ENCODE measurements around the gene EPS8L2.

The EPS8L2 gene

GRCh38 chr11:693887-694562 lies 12.0 kb upstream of the EPS8L2 start:
- Histone ChIP-seq H3K4me3 (peak overlapping the region; percentile 92), H3K36me3 (replicated peaks) (peaks cover 17% of the 10 kb centered on the region), H3K9me3 (no peaks in the 10 kb centered on the region), H3K4me1 (peaks cover 6% of the 10 kb centered on the region), H3K27me3 (ENCODE audit: low read depth) (no peaks in the 10 kb centered on the region)
- no peak for DNase-seq (ENCODE audit: low spot score in 2 of 2)
- in situ Hi-C loops (cut with MboI; ENCODE audit: low sequenced_read_pairs) = no loop called here

- H3K4me3 ChIP-seq = peak within 1 kb of the TSS; percentile 92
- no peaks in the 10 kb centered on the region for H3K27me3 ChIP-seq (ENCODE audit: low read depth)
- peaks cover 6% of the 10 kb centered on the region for H3K4me1 ChIP-seq
- H3K36me3 ChIP-seq (replicated peaks) = peaks cover 12% of the 10 kb centered on the region
- in situ Hi-C loops (cut with MboI; ENCODE audit: low sequenced_read_pairs) = no loop called here
- H3K9me3 ChIP-seq = no peaks in the 10 kb centered on the region
- peak; percentile 91 to 99 for DNase-seq (ENCODE audit: low spot score in 2 of 2)
Observed at GRCh38 chr11:694563-695287, 11.3 kb upstream of the EPS8L2 start, which contains the start of gene DEAF1. DEAF1 (minus strand) TSS chr11:695222; CDS start chr11:695047, 175 bp downstream.

DNA sequence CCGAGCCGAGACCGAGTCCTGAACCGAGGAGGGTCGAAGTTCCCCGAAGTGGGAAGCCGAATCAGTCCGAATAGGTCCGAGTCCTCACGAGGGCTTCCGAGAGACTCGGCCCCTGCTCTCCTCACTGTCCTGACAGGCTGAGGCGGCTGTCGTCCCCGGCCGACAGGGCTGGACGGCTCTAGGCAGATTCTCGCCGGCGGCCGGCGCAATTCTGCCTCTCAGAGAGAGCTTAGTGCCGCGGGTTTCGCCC lies 10.8 kb upstream of the EPS8L2 start:
- H3K27me3 ChIP-seq (ENCODE audit: low read depth) = no peaks in the 10 kb centered on the region
- in situ Hi-C loops (cut with MboI; ENCODE audit: low sequenced_read_pairs) = no loop called here

GRCh38 chr11:695538-696248 lies 10.3 kb upstream of the EPS8L2 start, which contains the start of gene TMEM80:
TMEM80 (plus strand) TSS chr11:695816; CDS start chr11:695828, 12 bp downstream.
- Histone ChIP-seq H3K4me1 (peaks cover 6% of the 10 kb centered on the region), H3K27me3 (ENCODE audit: low read depth) (no peaks in the 10 kb centered on the region), H3K4me3 (peak within 1 kb of the TSS; percentile 92), H3K36me3 (replicated peaks) (peaks cover 7% of the 10 kb centered on the region; the same call in 1 of the 2 replicates), H3K9me3 (no peaks in the 10 kb centered on the region)
- DNase-seq (ENCODE audit: low spot score in 2 of 2) = peak; percentile 93 to 99
- in situ Hi-C loops (cut with MboI; ENCODE audit: low sequenced_read_pairs) = no loop called here

More for the DNA sequence above, 10.8 kb upstream of the EPS8L2 start:
- peaks cover 6% of the 10 kb centered on the region for H3K4me1 ChIP-seq
- H3K4me3 ChIP-seq = peak overlapping the region; percentile 92
- no peak for DNase-seq (ENCODE audit: low spot score in 2 of 2)
- H3K36me3 ChIP-seq (replicated peaks) = peaks cover 10% of the 10 kb centered on the region; the same call in 1 of the 2 replicates
- H3K9me3 ChIP-seq = no peaks in the 10 kb centered on the region

DNA sequence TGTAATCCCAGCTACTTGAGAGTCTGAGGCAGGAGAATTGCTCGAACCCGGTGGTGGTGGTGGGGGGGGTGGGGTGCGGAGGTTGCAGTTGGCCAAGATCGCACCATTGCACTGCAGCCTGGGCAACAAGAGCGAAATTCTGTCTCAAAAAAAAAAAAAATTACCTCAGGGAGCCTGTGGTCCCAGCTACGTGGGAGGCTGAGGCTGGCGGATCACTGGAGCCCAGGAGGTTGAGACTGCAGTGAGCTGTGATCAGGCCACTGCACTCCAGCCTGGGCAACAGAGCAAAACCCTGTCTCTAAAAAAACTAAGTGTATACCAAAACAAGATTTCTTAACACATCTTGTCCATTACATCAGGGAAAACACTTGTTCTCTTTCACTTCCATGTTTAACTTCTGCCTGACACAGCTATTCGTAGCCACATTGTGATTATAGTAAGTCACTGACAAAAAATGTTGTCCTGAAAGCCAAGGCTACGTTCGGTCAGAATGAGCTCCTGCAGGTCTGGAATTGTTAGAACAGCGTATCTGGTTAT lies 9.0 kb upstream of the EPS8L2 start:
- Histone ChIP-seq H3K9me3 (no peaks in the 10 kb centered on the region), H3K4me3 (peak overlapping the region; percentile 92; the same call in 1 of the 2 replicates), H3K27me3 (ENCODE audit: low read depth) (no peaks in the 10 kb centered on the region), H3K4me1 (peaks cover 6% of the 10 kb centered on the region), H3K36me3 (replicated peaks) (no peaks in the 10 kb centered on the region; the same call in 1 of the 2 replicates)
- in situ Hi-C loops (cut with MboI; ENCODE audit: low sequenced_read_pairs) = no loop called here
- no peak for DNase-seq (ENCODE audit: low spot score in 2 of 2)

DNA sequence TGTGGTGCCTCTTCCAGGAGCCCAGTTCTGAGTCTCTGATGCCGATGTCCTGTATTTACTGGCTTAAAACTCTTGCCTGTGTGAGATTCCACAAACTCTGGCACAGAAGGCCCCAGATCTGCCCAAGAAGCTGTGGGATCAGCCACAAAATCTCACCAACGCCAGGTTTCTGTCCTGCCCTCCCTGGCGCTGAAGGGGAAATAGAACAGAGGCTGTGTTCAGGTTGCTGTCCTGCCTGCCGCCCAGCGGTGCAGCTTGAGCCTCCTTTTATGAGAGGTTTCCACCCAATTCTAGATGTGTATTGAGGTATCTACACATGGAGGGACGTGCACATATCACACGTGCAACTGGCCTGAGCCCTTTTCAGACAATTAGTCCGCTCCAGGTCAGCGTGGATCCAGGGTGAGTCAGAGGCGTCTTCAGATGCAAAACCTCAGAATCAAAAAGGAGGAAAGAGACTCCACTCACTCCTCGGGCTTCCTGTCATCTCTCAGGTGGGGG lies 8.2 kb upstream of the EPS8L2 start:
- Histone ChIP-seq H3K36me3 (replicated peaks) (peaks cover under 1% of the 10 kb centered on the region; the same call in 1 of the 2 replicates), H3K27me3 (ENCODE audit: low read depth) (no peaks in the 10 kb centered on the region), H3K4me3 (no peak overlapping the region), H3K9me3 (no peaks in the 10 kb centered on the region), H3K4me1 (peaks cover 6% of the 10 kb centered on the region)
- no peak for DNase-seq (ENCODE audit: low spot score in 2 of 2)
- in situ Hi-C loops (cut with MboI; ENCODE audit: low sequenced_read_pairs) = no loop called here

- peaks cover 3% of the 10 kb centered on the region for H3K4me1 ChIP-seq
- in situ Hi-C loops (cut with MboI; ENCODE audit: low sequenced_read_pairs) = no loop called here
Observed at GRCh38 chr11:698493-699115, 7.4 kb upstream of the EPS8L2 start.

DNA sequence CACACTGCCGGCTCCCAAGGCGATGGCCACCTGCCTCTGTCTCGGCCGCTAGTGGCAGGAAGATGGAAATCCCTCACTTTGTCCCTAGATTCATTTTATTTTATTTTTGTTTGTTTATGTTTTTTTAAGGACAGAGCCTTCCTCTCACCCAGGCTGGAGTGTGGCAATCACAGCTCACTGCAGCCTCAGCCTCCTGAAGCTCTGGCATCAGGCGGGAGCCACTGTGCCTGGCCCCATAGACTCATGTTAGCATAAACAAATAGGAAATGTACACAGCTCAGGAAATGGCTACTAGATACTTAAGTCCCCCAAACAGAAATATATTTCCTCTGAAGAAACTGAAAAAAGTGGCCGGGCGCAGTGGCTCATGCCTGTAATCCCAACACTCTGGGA lies 6.9 kb upstream of the EPS8L2 start:
- Histone ChIP-seq H3K4me3 (no peak overlapping the region), H3K27me3 (ENCODE audit: low read depth) (no peaks in the 10 kb centered on the region), H3K9me3 (no peaks in the 10 kb centered on the region), H3K36me3 (replicated peaks) (peaks cover 4% of the 10 kb centered on the region; the same call in 1 of the 2 replicates), H3K4me1 (peaks cover 3% of the 10 kb centered on the region)
- in situ Hi-C loops (cut with MboI; ENCODE audit: low sequenced_read_pairs) = no loop called here
- DNase-seq (ENCODE audit: low spot score in 2 of 2) = no peak

More at GRCh38 chr11:698493-699115, 7.4 kb upstream of the EPS8L2 start:
- Histone ChIP-seq H3K27me3 (ENCODE audit: low read depth) (no peaks in the 10 kb centered on the region), H3K4me3 (no peak overlapping the region), H3K36me3 (replicated peaks) (peaks cover 4% of the 10 kb centered on the region; the same call in 1 of the 2 replicates), H3K9me3 (no peaks in the 10 kb centered on the region)
- DNase-seq (ENCODE audit: low spot score in 2 of 2) = no peak

- Histone ChIP-seq H3K9me3 (no peaks in the 10 kb centered on the region), H3K4me3 (no peak overlapping the region), H3K4me1 (peaks cover 3% of the 10 kb centered on the region), H3K27me3 (ENCODE audit: low read depth) (no peaks in the 10 kb centered on the region), H3K36me3 (replicated peaks) (peaks cover 4% of the 10 kb centered on the region)
- no peak for DNase-seq (ENCODE audit: low spot score in 2 of 2)
- in situ Hi-C loops (cut with MboI; ENCODE audit: low sequenced_read_pairs) = no loop called here
Observed at GRCh38 chr11:699753-700152, 6.3 kb upstream of the EPS8L2 start.

DNA sequence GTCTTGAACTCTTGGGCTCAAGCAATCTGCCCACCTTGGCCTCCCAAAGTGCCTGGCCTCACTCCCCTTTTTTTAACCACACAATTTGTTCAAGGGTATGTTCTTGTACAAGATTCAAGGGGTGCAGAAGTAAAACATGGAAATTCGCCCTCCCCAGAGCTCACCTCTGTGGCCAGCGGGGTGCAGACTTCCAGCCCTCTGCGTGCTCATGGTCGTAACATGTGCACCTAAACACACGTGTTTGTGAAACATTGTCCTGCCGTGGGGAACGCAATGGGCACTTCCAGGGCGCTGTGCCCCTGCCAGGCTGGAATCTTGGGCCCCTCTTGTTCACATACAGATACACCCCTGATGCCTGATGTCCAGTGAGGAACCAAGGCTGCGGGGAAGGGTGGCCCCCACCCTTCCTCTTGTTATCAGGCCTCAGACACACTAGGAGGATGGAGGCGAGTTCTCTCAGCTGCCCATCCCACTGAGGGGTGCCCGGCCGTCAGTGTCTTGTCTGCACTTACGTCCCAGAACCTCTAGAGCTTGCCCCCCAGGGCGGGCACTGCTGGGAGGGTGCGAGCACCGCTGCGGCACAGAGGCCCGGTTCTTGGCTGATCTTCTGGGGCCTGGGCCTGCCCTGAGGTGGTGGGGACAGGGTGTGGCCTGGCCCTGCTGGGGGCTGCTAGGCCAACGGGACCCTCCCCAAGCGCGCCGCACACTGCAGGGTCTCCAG lies 4.1 kb upstream of the EPS8L2 start:
- no peaks in the 10 kb centered on the region for H3K27me3 ChIP-seq (ENCODE audit: low read depth)
- H3K36me3 ChIP-seq (replicated peaks) = peaks cover 4% of the 10 kb centered on the region
- peaks cover 3% of the 10 kb centered on the region for H3K4me1 ChIP-seq
- DNase-seq (ENCODE audit: low spot score in 2 of 2) = no peak
- no peaks in the 10 kb centered on the region for H3K9me3 ChIP-seq
- no peak overlapping the region for H3K4me3 ChIP-seq
- in situ Hi-C loops (cut with MboI; ENCODE audit: low sequenced_read_pairs) = no loop called here

DNA sequence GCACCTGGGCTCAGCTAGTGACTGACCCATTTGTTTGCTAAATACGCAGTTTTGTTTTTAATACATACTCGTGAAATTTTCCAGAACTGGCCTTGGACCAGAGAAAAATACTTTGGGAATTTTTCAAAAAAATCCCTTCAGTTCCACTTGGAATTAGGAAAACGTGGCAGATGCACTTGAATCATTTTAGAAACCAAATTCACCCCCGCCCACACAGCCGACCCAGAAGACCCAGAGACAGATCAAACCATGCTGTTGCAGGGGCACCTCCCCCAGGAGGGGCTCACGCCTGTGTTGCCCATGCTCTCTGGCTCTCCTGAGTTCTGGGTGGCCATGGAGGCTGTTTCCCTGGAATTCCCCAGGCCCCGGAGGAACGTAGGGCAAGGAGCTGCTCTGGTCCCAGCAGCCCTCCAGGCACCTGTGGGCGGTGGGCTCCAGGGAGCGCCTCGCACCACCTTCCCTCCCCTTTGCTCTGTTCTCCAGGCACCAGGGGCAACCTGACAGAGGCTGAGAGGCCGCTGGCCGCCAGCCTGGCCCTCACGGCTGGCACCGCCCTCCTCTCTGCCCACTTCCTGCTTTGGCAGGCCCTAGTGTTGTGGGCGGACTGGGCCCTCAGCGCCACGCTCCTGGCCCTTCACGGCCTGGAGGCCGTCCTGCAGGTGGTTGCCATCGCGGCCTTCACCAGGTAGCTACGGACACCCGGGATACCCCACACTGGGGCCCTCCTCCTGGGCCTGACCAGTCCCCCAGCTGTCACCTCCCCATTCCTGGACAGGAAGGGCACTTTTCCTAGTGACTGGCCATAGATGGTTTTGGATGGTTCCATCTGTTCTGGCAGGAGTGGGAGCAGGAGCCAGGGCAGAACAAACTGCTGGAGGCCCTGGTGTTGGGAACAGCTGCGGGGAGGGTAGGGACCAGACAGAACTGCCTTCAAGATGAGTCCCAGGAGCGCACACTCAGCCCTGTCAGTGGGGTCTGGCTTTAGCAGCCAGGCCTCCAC lies 3.3 kb upstream of the EPS8L2 start:
- no peaks in the 10 kb centered on the region for H3K9me3 ChIP-seq
- H3K4me1 ChIP-seq = no peaks in the 10 kb centered on the region
- no peak overlapping the region for H3K4me3 ChIP-seq
- no peak for DNase-seq (ENCODE audit: low spot score in 2 of 2)
- no peaks in the 10 kb centered on the region for H3K27me3 ChIP-seq (ENCODE audit: low read depth)
- H3K36me3 ChIP-seq (replicated peaks) = peaks cover 4% of the 10 kb centered on the region; the same call in 1 of the 2 replicates
- in situ Hi-C loops (cut with MboI; ENCODE audit: low sequenced_read_pairs) = no loop called here

DNA sequence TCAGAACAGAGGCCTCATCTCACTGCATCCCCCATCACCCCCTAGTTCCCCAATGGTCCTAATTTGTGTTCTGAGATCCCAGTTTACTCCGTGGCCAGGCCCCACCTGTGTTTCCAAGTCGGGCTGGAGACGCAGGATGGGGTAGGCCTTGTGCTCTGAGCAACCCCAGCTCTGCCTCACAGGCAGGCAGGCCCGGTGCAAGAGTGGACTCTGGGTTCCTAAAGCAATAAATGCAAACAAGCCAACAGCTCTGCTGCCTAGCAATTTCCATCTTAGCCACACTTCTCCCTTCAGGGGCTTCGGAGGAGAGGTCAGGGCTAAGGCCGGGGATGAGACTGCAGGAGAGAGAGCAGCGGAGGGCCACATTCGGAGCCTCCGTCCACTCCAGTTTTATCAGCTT lies 2.5 kb upstream of the EPS8L2 start:
- no peaks in the 10 kb centered on the region for H3K27me3 ChIP-seq (ENCODE audit: low read depth)
- H3K9me3 ChIP-seq = no peaks in the 10 kb centered on the region
- no peaks in the 10 kb centered on the region for H3K4me1 ChIP-seq
- H3K36me3 ChIP-seq (replicated peaks) = peaks cover 4% of the 10 kb centered on the region; the same call in 1 of the 2 replicates
- DNase-seq (ENCODE audit: low spot score in 2 of 2) = no peak
- in situ Hi-C loops (cut with MboI; ENCODE audit: low sequenced_read_pairs) = no loop called here
- H3K4me3 ChIP-seq = no peak overlapping the region
